Dedifferentiated amniotic fluid mesenchymal stem cell (primary cell): ENCODE measurements around the gene CREBL2.
A peak's percentile ranks its signal among the peaks of the same experiment; 100 is the strongest.
"Not testable (repeated sequence)": the region's sequence is repeated elsewhere in the genome, so short reads cannot be mapped to it uniquely, and the experiment has no call there.

Source experiments
- DNase-seq: peaks from one replicate; pipeline ENCODE4 v3.0.0-alpha.2; 2016; ENCODE audit errors: extremely low spot score

The CREBL2 gene

GRCh38 chr12:12611512-12612306, at the start of gene CREBL2:
Gene CREBL2, plus strand, starts transcription at chr12:12611876. Its CDS starts 297 bp downstream, at chr12:12612173.
- DNase-seq, result peak; percentile 93

DNA sequence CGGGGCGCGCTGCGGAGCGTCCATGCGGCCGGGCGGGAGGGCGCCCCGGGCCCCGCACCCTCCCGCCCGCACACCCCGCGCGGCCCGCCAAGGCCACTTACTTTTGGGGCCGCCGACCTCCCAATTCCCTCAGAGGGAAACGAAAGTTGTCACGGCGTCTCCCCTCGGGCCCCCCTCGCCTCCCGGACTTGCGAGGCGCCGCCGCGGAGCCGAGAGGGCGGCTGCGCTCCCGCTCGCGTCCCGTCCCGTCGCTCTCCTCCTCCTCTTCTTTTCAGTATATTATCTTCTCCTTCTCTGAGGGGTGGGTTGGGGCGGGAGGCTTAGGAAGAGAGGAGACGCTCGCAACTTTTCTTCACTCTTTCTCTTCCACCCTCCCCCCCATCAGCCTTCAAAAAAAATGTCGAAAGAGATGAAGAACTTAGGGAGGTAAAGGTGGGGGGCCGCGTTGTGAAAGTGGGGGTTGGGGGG, 49.6 kb upstream of the CREBL2 start:
- peak; percentile 16 for DNase-seq

DNA sequence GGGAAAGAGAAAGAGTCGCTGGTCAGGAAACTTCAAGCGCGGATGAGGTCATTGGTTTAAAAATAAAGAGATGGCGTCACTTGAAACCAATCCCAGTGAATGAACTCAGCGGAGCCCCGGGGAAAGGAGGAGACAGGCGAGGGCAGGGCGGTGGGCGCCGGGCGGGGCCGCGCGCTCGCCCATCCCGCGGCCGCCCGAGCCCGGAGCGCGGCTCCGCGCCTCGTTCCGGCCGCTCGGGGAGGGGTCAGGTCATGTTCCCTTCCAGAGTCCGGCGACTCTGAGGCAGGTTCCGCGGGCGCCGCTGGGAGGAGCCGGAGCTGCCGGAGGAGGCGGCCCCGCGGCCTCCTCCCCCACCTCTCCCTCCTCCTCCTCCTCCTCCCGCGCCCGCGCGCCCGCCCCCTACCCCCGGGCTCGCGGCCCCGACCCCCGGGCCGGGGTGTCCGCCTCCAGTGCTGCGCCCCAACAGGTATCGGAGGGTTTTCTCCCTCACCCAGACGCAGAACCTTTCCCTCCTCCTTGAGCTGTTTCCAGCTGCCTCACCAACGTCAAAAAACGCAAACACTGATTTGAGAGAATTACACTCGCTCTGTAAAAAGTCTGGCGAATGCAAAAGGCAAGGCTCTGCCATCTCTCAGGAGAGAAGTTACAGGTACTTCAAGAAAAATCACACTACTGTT, 49.0 kb upstream of the CREBL2 start, which contains the start of gene DUSP16:
Gene DUSP16 (minus strand): TSS at position 279 of the 677 bp plus-strand sequence. CDS start 41,765 bp downstream, outside the sequence.
- peak; percentile 97 for DNase-seq

DNA sequence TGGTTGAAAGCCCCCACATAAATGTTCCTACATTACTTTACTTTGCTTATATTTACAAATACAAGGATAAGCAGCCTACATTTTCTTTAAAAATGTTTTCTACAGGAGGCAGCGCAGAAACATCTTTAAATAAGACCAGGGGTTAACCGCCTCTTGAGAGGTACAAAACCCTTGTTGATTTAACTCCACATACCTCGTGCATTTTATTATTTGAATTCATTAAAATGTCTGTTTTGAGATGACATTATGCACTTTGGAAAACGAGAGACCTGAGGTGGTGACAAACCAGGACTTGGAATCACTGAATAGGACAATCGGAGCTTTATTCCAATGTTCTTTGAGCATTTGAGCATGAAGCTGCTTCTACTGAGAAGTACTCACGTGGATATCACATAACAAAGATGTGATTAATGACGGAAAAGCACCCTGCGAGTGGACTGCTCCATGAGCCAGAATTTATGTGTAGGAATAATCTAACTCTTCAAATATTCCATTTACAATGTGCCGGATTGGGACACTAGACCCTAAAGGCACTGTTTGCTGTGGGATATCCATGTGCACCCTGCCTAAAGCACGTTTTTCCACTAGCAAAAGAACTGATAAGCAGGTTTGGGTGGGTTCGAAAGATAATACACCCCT, 48.3 kb upstream of the CREBL2 start:
- DNase-seq, result no peak

DNA sequence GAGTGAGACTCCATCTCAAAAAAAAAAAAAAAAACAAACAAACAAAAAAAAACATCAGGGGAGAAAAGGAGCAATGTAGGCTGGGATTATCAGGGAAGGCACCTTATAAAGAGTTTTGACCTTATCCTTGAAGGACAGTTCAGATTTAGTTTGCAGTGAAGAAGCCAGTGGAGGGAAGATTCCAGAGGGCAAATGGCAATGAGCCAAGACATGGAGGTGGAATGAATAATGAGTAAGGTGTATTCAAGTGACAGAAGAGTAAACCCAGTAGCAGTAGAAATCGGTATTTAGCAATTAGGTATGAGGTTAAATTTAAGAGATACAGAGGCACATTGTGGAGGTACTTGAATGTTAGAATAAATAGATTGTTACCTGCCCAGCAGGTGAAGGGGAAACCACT, 46.8 kb upstream of the CREBL2 start:
- DNase-seq, result no peak

DNA sequence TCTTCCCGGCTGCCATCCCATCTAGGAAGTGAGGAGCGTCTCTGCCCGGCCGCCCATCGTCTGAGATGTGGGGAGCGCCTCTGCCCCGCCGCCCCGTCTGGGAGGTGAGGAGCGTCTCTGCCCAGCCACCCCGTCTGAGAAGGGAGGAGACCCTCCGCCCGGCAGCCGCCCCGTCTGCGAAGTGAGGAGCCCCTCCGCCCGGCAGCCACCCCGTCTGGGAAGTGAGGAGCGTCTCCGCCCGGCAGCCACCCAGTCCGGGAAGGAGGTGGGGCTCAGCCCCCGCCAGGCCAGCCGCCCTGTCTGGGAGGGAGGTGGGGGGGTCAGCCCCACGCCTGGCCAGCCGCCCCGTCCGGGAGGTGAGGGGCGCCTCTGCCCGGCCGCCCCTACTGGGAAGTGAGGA, 45.7 kb upstream of the CREBL2 start:
- DNase-seq, result not testable (repeated sequence)

DNA sequence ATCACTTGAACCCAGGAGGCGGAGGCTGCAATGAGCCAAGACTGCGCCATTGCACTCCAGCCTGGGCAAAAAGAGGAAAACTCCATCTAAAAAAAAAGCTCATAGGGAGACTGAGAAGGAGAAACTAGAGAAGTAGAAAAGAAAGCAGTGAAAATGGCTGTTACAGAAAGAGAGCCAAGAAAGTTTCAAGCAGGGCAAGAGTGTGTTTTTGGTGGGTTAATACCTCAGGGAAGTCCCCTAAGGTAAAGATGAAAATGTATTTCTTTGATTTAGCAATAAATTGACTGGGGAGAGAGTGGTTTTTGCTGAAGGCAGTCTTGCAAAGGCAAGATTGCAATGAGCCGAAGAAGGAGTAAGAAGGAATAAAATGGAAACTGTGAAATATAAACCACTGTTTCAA, 39.0 kb upstream of the CREBL2 start:
- DNase-seq, result no peak

GRCh38 chr12:12577786-12578185, 33.9 kb upstream of the CREBL2 start:
- no peak for DNase-seq

GRCh38 chr12:12580716-12581115, 31.0 kb upstream of the CREBL2 start:
- DNase-seq, result not testable (repeated sequence)

- DNase-seq, result no peak
These were observed 29.3 kb upstream of the CREBL2 start for GRCh38 chr12:12582193-12582881.

DNA sequence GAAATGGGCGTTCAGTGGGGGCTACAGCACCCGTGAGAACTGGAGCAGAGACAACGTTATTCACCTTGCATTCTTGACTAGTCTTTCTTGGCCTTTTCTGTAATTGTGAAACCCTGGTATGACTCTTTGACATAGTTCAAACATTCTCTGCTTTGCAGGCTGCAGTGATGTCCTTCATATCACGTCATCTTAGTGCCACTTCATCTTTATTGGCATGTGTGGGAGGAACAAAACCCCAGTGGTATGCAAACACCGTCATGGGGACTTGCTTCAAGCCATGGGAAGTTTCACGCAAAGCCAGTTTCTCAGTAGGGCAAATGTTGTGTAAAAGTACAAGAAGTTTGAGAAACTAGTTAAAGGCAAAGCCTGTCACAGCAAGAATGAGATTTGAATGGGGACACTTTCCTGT, 28.8 kb upstream of the CREBL2 start:
- DNase-seq, result no peak

- no peak for DNase-seq
These were observed 28.0 kb upstream of the CREBL2 start for GRCh38 chr12:12583510-12584178.

DNA sequence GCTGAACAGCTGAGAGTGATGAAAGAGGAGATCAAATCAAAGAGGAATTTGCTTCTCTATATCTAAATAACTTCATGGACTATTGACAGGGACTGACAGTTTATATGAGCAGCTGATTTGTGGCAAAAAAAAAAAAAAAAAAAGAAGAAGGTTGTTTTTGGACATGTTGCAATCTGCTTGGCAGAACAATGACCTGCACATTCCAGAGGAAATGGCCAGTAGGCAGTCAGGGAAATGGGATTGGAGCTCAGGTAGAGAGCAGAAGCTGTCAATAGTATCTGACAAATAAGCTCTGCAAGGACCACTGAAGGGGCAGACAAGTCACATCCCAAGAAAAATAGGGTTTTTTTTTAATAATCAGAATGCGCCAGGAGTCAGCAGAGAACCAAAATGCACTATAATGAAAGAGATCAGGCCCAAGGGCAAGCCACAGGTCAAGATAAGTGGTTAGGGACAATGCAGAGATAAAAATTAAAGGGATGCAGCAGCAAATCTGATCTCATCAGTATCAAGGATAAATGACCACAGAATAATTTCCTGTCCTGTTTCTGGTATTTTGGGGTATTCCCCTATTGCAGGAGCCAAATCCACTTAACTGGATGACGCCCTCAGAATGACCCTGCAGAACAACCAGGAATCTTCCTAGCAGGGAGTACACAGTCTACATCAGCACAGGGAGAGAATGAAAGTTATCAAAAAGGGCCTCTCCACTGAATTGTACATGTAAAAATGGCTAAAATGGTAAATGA, 26.4 kb upstream of the CREBL2 start:
- DNase-seq, result no peak

GRCh38 chr12:12586879-12587675, 24.6 kb upstream of the CREBL2 start:
- no peak for DNase-seq

GRCh38 chr12:12587878-12588277, 23.8 kb upstream of the CREBL2 start:
- DNase-seq, result no peak

DNA sequence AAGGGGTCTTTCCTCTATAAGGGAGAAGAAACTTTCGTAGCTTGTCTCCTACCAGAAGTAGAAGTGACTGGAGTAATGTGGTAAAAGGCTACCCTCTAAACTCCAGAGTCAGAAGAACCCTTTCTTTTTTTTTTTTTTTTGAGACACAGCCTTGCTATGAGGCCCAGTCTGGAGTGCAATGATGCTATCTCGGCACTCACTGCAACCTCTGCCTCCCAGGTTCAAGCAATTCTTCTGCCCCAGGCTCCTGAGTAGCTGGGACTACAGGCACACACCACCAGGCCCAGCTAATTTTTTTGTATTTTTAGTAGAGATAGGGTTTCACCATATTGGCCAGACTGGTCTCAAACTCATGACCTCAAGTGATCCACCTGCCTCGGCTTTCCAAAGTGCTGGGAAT, 23.2 kb upstream of the CREBL2 start:
- not testable (repeated sequence) for DNase-seq

DNA sequence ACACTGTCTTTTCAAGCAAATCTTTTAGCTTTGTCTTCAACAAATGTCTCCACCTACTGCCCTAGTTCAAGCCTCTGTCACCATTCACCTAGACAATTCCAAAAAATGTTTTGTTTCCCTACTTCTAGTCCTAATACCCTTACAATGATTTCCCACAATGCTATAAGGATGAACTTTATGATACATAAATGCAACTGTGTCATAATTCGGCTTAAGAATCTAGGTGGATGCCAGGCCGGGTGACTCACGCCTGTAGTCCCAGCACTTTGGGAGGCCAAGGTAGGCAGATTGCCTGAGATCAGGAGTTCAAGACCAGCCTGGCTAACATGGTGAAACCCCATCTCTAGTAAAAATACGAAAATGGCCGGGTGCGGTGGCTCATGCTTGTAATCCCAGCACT, 20.7 kb upstream of the CREBL2 start:
- DNase-seq, result no peak

GRCh38 chr12:12592930-12593329, 18.7 kb upstream of the CREBL2 start:
- DNase-seq, result no peak

- not testable (repeated sequence) for DNase-seq
These were observed 15.7 kb upstream of the CREBL2 start for GRCh38 chr12:12595929-12596328.

- DNase-seq, result not testable (repeated sequence)
These were observed 15.1 kb upstream of the CREBL2 start for GRCh38 chr12:12596598-12596997.
